Neuron (in vitro differentiated cells): Measurements from ENCODE around the gene PON3.
A peak's percentile ranks its signal among the peaks of the same experiment; 100 is the strongest.

Experiments used
- H2AFZ ChIP-seq: one replicate; pipeline ENCODE4 v1.6.1; 2013; ENCODE audit warnings: low read depth, mild to moderate bottlenecking, inconsistent platforms, low read length, moderate library complexity
- H3K27me3 ChIP-seq: one replicate; pipeline ENCODE4 v1.6.1; 2013; ENCODE audit warnings: low read length; ENCODE audit not compliant: insufficient read depth
- H3K36me3 ChIP-seq: one replicate; pipeline ENCODE4 v1.6.1; 2013; ENCODE audit warnings: low read length; ENCODE audit not compliant: insufficient read depth
- H3K4me1 ChIP-seq: one replicate; pipeline ENCODE4 v1.6.1; 2013; ENCODE audit warnings: low read length; ENCODE audit not compliant: insufficient read depth
- H3K4me3 ChIP-seq: 2 replicates; pipeline ENCODE4 v1.5.1; 2013; ENCODE audit warnings: mild to moderate bottlenecking, low read length, moderate library complexity
- H3K9me3 ChIP-seq: one replicate; pipeline ENCODE4 v1.6.1; 2013; ENCODE audit warnings: low read length

PON3 gene

GRCh38 chr7:95322854-95323253 lies 73.3 kb downstream of the PON3 start:
- Histone ChIP-seq H3K27me3 (no peaks in the 10 kb centered on the region), H3K4me3 (no peak overlapping the region), H3K4me1 (peaks cover 2% of the 10 kb centered on the region), H3K36me3 (no peaks in the 10 kb centered on the region), H2AFZ (no peak overlapping the region), H3K9me3 (no peaks in the 10 kb centered on the region)

- H3K27me3 ChIP-seq, result no peaks in the 10 kb centered on the region
- no peaks in the 10 kb centered on the region for H3K9me3 ChIP-seq
- H3K4me3 ChIP-seq, result no peak overlapping the region
- H3K36me3 ChIP-seq, result no peaks in the 10 kb centered on the region
- H2AFZ ChIP-seq, result no peak overlapping the region
- H3K4me1 ChIP-seq, result peaks cover 6% of the 10 kb centered on the region
These were observed 73.8 kb downstream of the PON3 start for GRCh38 chr7:95322396-95322795.

DNA sequence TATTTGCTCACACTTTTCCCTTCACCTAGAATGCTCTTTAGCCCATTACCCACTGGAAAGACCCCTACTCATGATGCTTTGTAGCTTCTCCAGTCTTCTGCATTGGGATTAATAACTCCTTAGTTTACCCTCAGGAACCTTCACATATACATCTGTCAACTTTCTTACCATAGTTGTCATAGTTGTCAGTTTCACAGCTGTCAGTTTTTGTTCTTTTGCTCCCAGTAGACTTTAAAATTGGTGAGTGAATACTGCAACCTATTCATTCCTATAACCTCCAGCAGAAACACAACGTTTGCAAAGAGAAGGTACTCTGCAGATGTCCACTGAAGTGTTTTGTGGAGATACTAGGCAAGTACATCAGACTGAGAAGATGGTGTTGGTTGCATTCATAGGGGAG lies 74.5 kb downstream of the PON3 start:
- H3K36me3 ChIP-seq, result no peaks in the 10 kb centered on the region
- H2AFZ ChIP-seq, result no peak overlapping the region
- H3K27me3 ChIP-seq, result no peaks in the 10 kb centered on the region
- H3K4me1 ChIP-seq, result peaks cover 9% of the 10 kb centered on the region
- no peaks in the 10 kb centered on the region for H3K9me3 ChIP-seq
- no peak overlapping the region for H3K4me3 ChIP-seq

DNA sequence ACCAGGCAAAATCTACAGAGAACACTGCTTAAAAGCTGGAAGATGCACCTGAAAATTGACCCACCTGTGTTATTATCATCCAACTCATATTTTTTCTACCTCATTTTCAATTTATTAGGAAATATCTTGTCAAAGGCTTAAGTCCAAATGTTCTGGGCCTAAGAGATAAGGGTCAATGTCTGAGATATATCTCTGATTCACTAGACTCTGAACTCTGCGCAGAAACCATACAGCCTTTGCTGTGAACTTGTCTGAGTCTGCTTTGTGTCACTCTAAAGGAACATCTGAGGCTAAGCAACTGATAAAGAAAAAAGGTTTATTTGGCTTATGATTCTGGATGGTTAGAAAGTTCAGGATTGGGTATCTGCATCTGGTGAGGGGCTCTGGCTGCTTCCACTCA lies 75.5 kb downstream of the PON3 start:
- no peak overlapping the region for H3K4me3 ChIP-seq
- H3K27me3 ChIP-seq, result no peaks in the 10 kb centered on the region
- no peaks in the 10 kb centered on the region for H3K36me3 ChIP-seq
- no peak overlapping the region for H2AFZ ChIP-seq
- H3K4me1 ChIP-seq, result peaks cover 9% of the 10 kb centered on the region
- no peaks in the 10 kb centered on the region for H3K9me3 ChIP-seq

DNA sequence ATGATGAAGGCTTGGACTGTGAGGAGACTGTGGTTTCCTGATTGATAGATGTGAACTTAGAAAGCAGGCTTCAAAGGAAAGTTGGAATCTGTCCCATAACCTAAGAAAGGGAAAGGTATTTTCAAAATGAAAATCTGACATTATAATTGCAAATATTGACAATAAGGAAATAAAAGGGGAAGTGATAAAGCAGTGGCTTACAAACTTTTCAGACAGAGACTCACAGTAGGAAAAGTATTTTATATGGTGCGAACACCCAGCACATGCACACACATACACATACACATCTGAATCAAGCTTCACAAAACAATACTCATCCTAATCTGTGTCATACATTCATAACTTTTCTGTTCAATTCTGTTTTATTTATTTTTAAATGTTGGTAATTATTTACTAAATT lies 76.6 kb downstream of the PON3 start:
- Histone ChIP-seq H3K4me3 (no peak overlapping the region), H3K27me3 (no peaks in the 10 kb centered on the region), H3K9me3 (no peaks in the 10 kb centered on the region), H2AFZ (no peak overlapping the region), H3K4me1 (peaks cover 9% of the 10 kb centered on the region), H3K36me3 (no peaks in the 10 kb centered on the region)

GRCh38 chr7:95318501-95319100 lies 77.6 kb downstream of the PON3 start:
- Histone ChIP-seq H3K9me3 (no peaks in the 10 kb centered on the region), H2AFZ (no peak overlapping the region), H3K36me3 (no peaks in the 10 kb centered on the region), H3K27me3 (no peaks in the 10 kb centered on the region), H3K4me3 (no peak overlapping the region), H3K4me1 (peaks cover 9% of the 10 kb centered on the region)

- Histone ChIP-seq H3K36me3 (no peaks in the 10 kb centered on the region), H3K4me1 (peaks cover 9% of the 10 kb centered on the region)
These were observed 78.2 kb downstream of the PON3 start for GRCh38 chr7:95317966-95318365.

DNA sequence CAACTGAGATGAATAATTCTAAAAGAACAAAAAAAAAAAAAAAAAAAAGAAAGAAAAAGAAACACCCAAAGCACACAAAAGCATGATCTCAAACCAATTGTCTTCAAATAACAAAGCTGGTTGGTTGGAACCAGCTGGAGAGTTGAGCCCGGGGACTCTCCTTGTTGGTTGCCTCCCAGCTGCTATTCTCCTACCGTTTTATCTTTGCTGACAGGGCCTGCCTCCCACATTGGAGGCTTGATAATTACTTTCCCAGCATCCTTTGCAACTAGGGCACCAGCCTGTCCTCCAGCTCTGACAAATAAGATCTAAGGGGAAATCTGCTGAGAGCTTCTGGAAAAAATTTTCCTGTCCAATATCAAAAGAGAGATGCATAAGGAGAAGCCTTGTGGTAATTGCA lies 78.6 kb downstream of the PON3 start:
- no peaks in the 10 kb centered on the region for H3K27me3 ChIP-seq
- peaks cover 9% of the 10 kb centered on the region for H3K4me1 ChIP-seq
- peak overlapping the region; percentile 64 for H2AFZ ChIP-seq
- no peak overlapping the region for H3K4me3 ChIP-seq
- no peaks in the 10 kb centered on the region for H3K36me3 ChIP-seq
- H3K9me3 ChIP-seq, result no peaks in the 10 kb centered on the region

More at GRCh38 chr7:95317966-95318365, 78.2 kb downstream of the PON3 start:
- H3K27me3 ChIP-seq, result no peaks in the 10 kb centered on the region
- H2AFZ ChIP-seq, result peak overlapping the region; percentile 64
- no peaks in the 10 kb centered on the region for H3K9me3 ChIP-seq
- H3K4me3 ChIP-seq, result no peak overlapping the region

DNA sequence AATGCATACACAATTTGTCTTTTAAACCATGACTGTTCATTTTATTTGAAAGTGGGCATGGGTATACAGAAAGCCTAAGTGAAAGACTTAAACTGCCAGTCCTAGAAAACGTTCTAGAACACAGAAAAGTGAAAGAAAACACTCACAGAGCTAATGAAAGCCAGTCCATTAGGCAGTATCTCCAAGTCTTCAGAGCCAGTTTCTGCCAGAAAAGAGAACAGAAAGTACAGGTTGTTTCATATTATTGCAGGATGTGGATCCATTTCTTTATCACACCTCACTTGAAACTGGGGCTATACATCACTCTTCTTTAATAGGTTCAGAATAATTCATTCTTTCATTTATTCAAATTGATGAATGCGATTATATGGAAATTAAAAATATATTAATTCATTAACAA lies 79.6 kb downstream of the PON3 start:
- Histone ChIP-seq H2AFZ (no peak overlapping the region), H3K27me3 (no peaks in the 10 kb centered on the region), H3K9me3 (no peaks in the 10 kb centered on the region), H3K4me3 (no peak overlapping the region), H3K4me1 (peaks cover 9% of the 10 kb centered on the region), H3K36me3 (no peaks in the 10 kb centered on the region)

DNA sequence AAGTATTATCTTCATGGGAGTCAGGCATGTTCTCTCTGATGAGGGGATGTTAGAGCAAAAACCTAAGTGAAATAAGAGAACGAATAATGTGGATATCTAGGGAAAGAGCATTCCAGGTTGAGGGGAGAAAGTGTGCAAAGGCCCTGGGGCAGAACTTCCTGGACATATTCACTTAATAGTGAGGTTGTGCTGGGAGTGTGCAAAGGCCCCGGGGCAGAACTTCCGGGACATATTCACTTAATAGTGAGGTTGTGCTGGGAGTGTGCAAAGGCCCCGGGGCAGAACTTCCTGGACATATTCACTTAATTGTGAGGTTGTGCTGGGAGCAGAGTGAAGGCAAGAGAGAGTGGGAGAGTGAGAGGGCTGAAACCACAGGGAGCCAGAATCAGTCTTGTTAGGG lies 83.6 kb downstream of the PON3 start:
- Histone ChIP-seq H3K27me3 (no peaks in the 10 kb centered on the region), H3K36me3 (no peaks in the 10 kb centered on the region), H3K4me1 (peaks cover 17% of the 10 kb centered on the region), H2AFZ (no peak overlapping the region), H3K4me3 (no peak overlapping the region), H3K9me3 (no peaks in the 10 kb centered on the region)

- Histone ChIP-seq H3K4me1 (peaks cover 13% of the 10 kb centered on the region), H2AFZ (no peak overlapping the region)
These were observed 84.8 kb downstream of the PON3 start for GRCh38 chr7:95311389-95311788.

DNA sequence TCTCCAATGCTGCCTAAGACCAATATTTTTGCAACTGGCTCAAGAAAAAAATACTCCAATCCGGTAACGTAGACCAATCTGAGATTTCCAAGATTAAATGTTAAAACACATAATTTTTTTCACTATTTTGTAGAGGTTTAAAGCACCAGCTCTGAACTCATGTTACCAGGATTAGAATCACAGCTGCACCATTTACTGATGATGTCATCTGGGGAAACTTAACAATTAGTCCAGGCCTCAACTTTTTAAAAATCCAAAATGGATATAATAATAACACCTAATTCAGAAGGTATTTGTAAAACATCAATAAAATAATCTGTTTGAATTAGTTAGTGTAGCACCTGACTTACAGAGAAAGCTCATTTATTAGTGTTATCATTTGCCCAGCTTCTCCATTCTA lies 86.2 kb downstream of the PON3 start:
- no peak overlapping the region for H2AFZ ChIP-seq
- no peaks in the 10 kb centered on the region for H3K27me3 ChIP-seq
- peaks cover 13% of the 10 kb centered on the region for H3K4me1 ChIP-seq
- no peak overlapping the region for H3K4me3 ChIP-seq
- H3K36me3 ChIP-seq, result no peaks in the 10 kb centered on the region
- H3K9me3 ChIP-seq, result no peaks in the 10 kb centered on the region

More at GRCh38 chr7:95311389-95311788, 84.8 kb downstream of the PON3 start:
- Histone ChIP-seq H3K27me3 (no peaks in the 10 kb centered on the region), H3K36me3 (no peaks in the 10 kb centered on the region), H3K9me3 (no peaks in the 10 kb centered on the region), H3K4me3 (no peak overlapping the region)
